ENCODE data around the gene CABLES1.

The CABLES1 gene

DNA sequence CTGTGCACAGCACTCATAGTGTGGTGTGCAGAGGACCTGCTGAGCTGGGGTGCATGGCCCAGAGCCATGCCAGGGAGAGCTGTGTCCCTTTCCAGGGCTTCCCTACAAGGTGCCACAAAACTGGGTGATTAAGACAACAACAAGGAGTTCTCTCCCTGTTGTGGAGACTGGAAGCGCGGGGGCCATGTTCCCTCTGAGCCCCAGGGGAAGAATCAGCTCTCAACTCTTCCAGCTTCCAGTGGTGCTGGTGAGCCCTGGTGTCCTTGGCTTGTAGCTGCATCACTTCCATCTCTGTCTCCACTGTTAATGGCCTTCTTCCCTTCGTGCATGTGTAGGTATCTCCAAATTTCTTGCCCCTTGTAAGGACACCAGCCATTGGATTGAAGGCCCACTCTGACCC, 73.3 kb downstream of the CABLES1 start:
- TF ChIP-seq, protein P1, sequence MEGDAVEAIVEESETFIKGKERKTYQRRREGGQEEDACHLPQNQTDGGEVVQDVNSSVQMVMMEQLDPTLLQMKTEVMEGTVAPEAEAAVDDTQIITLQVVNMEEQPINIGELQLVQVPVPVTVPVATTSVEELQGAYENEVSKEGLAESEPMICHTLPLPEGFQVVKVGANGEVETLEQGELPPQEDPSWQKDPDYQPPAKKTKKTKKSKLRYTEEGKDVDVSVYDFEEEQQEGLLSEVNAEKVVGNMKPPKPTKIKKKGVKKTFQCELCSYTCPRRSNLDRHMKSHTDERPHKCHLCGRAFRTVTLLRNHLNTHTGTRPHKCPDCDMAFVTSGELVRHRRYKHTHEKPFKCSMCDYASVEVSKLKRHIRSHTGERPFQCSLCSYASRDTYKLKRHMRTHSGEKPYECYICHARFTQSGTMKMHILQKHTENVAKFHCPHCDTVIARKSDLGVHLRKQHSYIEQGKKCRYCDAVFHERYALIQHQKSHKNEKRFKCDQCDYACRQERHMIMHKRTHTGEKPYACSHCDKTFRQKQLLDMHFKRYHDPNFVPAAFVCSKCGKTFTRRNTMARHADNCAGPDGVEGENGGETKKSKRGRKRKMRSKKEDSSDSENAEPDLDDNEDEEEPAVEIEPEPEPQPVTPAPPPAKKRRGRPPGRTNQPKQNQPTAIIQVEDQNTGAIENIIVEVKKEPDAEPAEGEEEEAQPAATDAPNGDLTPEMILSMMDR (IDR thresholded peaks at IDR 0.05; ENCODE audit: low read length) = no peak
- TF ChIP-seq EZH2 (IDR thresholded peaks at IDR 0.05; ENCODE audit: borderline replicate concordance, low read length) = no peak
- no peaks in the 10 kb centered on the region for H3K79me2 ChIP-seq (ENCODE audit: insufficient read depth, low read length)
- no peak overlapping the region for H3K9ac ChIP-seq (ENCODE audit: low read length)
- no peaks in the 10 kb centered on the region for H3K36me3 ChIP-seq (ENCODE audit: insufficient read depth, low read length)
- H3K27ac ChIP-seq (ENCODE audit: low read depth, low read length, poor library complexity, severe bottlenecking) = no peak overlapping the region
- no peak overlapping the region for H3K4me3 ChIP-seq (ENCODE audit: low read depth, low read length, poor library complexity, severe bottlenecking)
- no peak overlapping the region for H3K4me2 ChIP-seq (ENCODE audit: low read length)
- H3K27me3 ChIP-seq (ENCODE audit: insufficient read depth, low read length) = peaks cover 3% of the 10 kb centered on the region; the same call in 1 of the 2 replicates
- no peaks in the 10 kb centered on the region for H3K9me2 ChIP-seq (ENCODE audit: low read depth, low read length)
- no peaks in the 10 kb centered on the region for H3F3A ChIP-seq (ENCODE audit: insufficient read depth, low read length)
- H3K9me3 ChIP-seq (ENCODE audit: low read length) = peaks cover 4% of the 10 kb centered on the region; the same call in 1 of the 2 replicates
- peaks cover 22% of the 10 kb centered on the region for H3K4me1 ChIP-seq (ENCODE audit: insufficient read depth, low read length, severe bottlenecking)
- no peaks in the 10 kb centered on the region for H4K20me1 ChIP-seq (ENCODE audit: insufficient read depth, low read length)
- no peak overlapping the region for H2AFZ ChIP-seq (ENCODE audit: low read length)

DNA sequence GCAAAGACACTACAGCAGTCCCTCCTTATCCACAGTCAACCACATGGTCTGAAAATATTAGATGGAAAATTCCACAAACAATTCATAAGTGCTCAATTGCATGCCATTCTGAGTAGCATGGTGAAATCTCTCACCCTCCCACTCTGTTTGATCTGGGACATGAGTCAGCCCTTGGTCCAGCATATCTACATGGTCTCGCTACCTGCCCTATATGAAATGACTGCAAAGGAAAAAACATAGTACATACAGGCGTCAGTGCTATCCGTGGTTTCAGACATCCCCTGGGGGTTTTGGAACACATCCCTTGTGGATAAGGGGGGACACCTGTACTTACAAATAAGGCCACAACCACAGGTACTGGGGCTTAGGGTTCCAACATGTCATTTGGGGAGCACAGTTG, 73.7 kb downstream of the CABLES1 start:
- Histone ChIP-seq H3K27ac (ENCODE audit: low read depth, low read length, poor library complexity, severe bottlenecking) (peak overlapping the region; percentile 45), H3K4me3 (ENCODE audit: low read depth, low read length, poor library complexity, severe bottlenecking) (no peak overlapping the region), H3K36me3 (ENCODE audit: insufficient read depth, low read length) (no peaks in the 10 kb centered on the region), H3K9ac (ENCODE audit: low read length) (no peak overlapping the region), H3K4me2 (ENCODE audit: low read length) (no peak overlapping the region; the same call in 1 of the 2 replicates), H3K9me3 (ENCODE audit: low read length) (peaks cover 4% of the 10 kb centered on the region; the same call in 1 of the 2 replicates), H3K79me2 (ENCODE audit: insufficient read depth, low read length) (no peaks in the 10 kb centered on the region), H3K27me3 (ENCODE audit: insufficient read depth, low read length) (peaks cover 3% of the 10 kb centered on the region; the same call in 1 of the 2 replicates), H3F3A (ENCODE audit: insufficient read depth, low read length) (no peaks in the 10 kb centered on the region), H2AFZ (ENCODE audit: low read length) (no peak overlapping the region), H4K20me1 (ENCODE audit: insufficient read depth, low read length) (no peaks in the 10 kb centered on the region), H3K9me2 (ENCODE audit: low read depth, low read length) (no peaks in the 10 kb centered on the region), H3K4me1 (ENCODE audit: insufficient read depth, low read length, severe bottlenecking) (peaks cover 18% of the 10 kb centered on the region)
- TF ChIP-seq EZH2 (IDR thresholded peaks at IDR 0.05; ENCODE audit: borderline replicate concordance, low read length) = no peak
- TF ChIP-seq, protein P1 (IDR thresholded peaks at IDR 0.05; ENCODE audit: low read length) = no peak

DNA sequence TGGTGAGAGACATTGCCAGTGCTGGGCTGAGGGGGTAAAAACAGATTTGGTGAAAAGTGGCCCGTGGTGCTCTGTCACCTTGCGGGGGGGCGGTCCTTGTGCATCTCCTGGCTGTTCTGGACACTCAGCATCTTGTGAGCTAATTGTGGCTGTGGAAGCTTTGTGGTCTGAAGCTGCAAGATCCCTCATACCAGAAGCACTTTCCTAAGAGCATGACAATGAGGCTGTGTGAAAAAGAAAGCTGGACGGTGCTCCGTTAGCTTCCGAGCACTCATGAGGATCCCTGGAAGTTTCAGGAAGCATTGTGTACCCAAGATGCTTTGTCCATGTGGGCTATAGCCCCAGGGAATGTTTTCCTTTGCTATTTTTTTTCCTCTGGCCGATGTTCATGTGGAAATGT, 74.5 kb downstream of the CABLES1 start:
- Histone ChIP-seq H3K4me1 (ENCODE audit: insufficient read depth, low read length, severe bottlenecking) (peaks cover 13% of the 10 kb centered on the region), H3K9me2 (ENCODE audit: low read depth, low read length) (no peaks in the 10 kb centered on the region), H3K27ac (ENCODE audit: low read depth, low read length, poor library complexity, severe bottlenecking) (peak overlapping the region; percentile 45), H3K4me2 (ENCODE audit: low read length) (no peak overlapping the region; the same call in 1 of the 2 replicates), H4K20me1 (ENCODE audit: insufficient read depth, low read length) (no peaks in the 10 kb centered on the region), H3K36me3 (ENCODE audit: insufficient read depth, low read length) (no peaks in the 10 kb centered on the region), H3K4me3 (ENCODE audit: low read depth, low read length, poor library complexity, severe bottlenecking) (no peak overlapping the region), H3K9me3 (ENCODE audit: low read length) (peaks cover under 1% of the 10 kb centered on the region; the same call in 1 of the 2 replicates), H3F3A (ENCODE audit: insufficient read depth, low read length) (no peaks in the 10 kb centered on the region), H2AFZ (ENCODE audit: low read length) (no peak overlapping the region), H3K79me2 (ENCODE audit: insufficient read depth, low read length) (no peaks in the 10 kb centered on the region), H3K9ac (ENCODE audit: low read length) (no peak overlapping the region), H3K27me3 (ENCODE audit: insufficient read depth, low read length) (no peaks in the 10 kb centered on the region)
- TF ChIP-seq, protein P1 (IDR thresholded peaks at IDR 0.05; ENCODE audit: low read length) = no peak
- TF ChIP-seq EZH2 (IDR thresholded peaks at IDR 0.05; ENCODE audit: borderline replicate concordance, low read length) = no peak

All from OCI-LY1 (cell line).